IPS-NIHi7 (cell line): ENCODE results near the gene HOXD1.

Experiments
- DNase-seq: peaks from one replicate; pipeline ENCODE4 v3.0.0; 2012; ENCODE audit warnings: mixed read lengths; ENCODE audit errors: extremely low spot score

The HOXD1 gene

DNA sequence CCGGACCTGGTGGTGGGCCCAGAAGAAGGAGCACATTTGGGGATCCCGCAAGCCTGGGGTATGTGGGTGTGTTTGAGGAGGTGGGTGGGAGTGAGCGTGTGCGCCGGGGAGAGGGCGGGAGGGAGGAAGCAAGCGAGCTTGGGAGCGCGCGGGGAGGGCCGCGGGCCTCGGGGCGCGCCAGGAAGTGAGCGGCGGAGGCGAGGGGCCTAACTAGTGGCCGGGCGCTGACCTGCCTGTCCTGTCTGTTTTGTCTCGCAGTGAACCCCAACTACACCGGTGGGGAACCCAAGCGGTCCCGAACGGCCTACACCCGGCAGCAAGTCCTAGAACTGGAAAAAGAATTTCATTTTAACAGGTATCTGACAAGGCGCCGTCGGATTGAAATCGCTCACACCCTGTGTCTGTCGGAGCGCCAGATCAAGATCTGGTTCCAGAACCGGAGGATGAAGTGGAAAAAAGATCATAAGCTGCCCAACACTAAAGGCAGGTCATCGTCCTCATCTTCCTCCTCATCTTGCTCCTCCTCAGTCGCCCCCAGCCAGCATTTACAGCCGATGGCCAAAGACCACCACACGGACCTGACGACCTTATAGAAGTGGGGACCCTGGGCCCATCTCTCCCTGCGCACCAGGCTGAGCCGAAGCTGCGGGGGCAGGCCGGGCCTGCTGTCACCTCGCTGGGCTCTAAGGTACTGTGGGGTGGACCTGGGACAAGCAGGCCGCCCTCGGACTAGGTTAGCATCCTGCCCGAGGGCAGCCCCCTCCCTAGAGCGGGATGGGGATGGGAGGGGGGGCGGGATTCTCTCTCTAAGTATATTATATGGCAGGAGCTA lies 35.9 kb upstream of the HOXD1 start:
- no peak for DNase-seq

DNA sequence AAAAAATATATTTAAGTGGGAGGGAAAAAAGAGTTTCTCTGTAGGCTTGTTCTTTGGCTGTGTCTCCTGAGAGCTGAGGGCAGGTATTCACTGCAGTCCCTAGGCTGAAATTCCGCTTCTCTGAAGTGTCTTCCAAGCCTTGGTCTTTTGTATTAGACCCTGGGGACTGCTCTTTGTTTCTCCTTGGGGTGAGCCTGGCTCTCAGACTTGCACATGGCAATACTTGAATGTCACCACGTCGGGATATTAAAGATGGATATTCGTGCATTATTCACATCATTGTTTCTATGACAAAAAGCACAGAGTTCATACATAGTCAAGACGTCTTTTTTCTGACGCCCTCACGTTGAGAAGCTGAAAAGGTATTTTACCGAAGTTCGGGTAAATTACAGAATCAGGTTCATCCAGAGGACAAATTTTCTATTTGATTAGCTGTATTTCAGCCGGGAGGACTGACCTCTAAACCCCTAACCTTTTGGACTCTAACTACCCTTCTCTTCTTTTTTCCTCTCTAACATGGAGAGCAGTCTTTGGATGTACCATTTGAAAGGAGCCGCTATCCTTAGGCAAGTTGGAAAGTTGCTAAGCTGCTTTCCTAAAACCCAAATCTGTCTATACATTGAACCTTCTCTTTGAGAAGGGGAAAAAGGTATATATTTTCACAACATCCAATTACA lies 33.8 kb upstream of the HOXD1 start:
- no peak for DNase-seq

DNA sequence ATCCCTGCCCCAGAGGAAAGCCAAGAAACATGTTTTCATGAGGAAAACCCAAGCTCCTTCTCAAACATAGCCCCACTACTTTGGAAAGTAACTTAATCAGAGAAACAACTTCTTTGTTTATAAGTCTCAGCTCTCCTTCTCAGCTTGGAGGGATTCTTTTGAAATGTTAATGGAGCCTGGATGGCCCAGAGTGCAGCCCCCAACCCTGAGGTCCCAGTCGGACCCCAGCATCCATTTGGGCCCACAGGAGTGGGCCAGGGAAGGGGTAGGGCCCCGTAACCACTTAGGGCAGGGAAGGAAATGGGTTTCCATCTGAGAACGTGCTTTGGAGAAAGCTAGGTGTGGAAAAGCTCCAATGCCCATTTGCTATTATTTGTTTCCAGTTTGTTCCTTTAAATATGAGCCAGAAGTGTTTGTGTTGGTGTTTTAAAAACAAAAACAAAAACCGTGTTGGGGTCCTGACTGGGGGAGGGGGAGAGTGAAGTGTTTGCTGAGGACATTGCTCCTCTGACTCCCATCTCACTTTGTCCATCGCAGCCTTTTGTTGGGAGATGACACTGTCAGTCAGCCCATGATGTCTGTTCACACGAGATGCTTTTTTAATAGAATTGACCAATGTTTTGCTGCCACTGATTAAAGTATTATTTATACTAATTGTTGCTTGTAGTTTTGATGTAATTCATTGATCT lies 33.0 kb upstream of the HOXD1 start:
- no peak for DNase-seq

DNA sequence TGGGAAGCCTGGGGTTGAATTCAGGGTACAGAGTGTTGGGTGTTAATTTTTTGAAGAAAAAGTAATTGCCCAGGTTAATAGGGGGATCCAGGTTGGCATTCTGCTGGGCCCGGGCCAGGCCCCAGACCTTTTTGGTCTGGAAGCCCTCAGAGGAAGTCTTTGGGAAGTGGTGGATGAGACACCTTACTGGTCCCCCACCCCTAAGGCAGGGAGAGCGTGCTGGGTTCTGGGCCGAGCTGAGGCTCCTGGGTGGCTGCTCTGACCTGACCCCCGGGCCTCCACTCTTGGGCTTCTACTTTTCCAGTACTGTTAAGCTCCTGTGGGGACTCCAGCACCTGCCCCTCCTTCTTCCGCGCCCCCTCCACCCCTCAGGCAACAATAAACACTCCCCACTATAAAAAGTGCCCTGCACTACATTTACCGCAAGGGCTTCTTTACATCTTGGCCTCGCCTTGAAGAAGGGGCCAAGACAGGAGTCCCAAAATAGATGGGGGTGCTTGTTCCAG lies 32.1 kb upstream of the HOXD1 start:
- no peak for DNase-seq

DNA sequence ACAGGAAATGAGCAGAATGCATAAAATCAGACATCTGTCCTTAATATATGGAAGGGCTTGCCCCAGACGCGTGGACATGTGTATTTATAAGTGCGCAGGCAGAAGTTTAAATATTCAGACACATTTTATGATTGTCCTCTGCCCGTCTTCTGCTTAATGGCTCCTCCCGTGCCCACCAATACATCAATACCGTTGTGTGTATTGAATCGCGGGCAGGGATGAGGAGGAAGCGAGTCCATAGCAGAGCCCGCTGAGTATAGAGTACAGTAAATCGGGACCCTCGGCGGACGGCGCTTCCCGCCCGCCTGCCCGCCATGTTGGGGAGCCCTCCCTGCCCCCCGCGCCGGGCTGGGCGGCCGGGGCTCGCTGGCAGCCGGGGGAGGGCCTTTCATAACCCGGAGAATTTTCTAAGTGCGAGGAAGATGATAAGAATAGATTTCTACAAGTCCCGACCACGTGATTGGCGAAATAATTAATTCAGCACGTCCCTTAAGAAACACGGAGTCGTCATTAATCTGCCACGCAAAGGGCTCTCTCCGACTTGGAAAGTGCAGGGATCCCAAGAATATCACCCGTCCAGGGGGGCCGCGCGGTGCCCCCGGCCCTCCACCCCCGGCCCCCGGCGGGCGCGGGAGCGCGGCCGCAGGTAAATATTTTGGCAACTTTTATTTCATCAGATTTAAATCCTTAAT lies 31.5 kb upstream of the HOXD1 start, which contains the start of gene HOXD3:
Gene HOXD3 (plus strand): TSS at position 501 of the 692 bp plus-strand sequence. CDS start 11,808 bp downstream, outside the sequence.
- no peak for DNase-seq

DNA sequence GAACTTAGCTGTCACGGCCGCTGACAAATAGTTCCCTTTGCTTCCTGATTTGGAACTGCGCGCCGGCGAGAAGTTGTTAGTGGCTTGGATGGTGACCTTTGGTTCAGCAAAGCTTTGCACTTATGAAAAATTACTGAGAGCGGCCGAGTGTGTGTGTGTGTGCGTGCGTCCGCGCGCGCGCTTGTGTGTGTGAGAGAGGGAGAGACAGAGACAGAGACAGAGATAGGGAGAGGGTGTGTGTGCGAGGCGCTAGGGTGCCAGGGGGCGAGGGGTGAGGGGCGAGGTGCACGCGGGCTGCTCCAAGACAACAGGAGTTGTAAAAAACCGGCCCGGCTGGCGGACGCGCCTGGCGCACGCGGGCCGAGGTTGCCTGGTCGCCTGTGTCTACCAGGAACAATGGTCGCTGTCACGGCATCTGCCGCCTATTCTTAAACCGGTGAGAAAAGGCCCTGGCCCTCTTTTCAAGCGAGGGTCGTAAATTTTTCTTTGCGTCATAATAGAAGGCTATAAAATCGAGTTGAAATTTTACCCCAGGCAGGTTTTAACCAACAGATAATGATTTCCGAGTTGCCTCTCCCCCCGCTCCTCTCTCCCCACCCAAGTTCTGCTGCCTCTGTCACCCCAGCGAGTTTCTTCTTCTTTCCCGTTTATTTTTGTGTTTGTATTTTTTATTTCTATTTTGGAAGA lies 30.8 kb upstream of the HOXD1 start:
- DNase-seq, result no peak

DNA sequence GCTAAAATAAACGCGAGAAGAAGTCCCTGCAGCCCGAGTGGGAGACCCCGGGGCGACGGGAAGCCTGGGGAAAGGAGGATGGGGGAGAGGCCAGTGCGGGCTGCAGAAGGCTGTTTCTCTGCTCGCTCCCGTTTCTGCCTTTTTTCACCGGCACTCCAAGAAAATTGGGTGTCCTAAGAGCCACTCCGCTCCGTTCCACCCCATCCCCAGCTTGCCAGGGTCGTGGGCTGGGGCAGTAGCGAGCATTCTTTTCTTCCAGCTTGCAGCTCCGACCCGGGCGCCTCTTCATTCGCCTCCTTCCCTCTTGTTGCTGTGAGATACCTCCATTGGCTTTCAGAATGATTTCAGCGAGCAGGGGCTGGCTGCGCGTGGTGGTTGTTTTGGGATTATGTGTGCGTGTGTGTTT lies 30.3 kb upstream of the HOXD1 start:
- DNase-seq, result no peak

DNA sequence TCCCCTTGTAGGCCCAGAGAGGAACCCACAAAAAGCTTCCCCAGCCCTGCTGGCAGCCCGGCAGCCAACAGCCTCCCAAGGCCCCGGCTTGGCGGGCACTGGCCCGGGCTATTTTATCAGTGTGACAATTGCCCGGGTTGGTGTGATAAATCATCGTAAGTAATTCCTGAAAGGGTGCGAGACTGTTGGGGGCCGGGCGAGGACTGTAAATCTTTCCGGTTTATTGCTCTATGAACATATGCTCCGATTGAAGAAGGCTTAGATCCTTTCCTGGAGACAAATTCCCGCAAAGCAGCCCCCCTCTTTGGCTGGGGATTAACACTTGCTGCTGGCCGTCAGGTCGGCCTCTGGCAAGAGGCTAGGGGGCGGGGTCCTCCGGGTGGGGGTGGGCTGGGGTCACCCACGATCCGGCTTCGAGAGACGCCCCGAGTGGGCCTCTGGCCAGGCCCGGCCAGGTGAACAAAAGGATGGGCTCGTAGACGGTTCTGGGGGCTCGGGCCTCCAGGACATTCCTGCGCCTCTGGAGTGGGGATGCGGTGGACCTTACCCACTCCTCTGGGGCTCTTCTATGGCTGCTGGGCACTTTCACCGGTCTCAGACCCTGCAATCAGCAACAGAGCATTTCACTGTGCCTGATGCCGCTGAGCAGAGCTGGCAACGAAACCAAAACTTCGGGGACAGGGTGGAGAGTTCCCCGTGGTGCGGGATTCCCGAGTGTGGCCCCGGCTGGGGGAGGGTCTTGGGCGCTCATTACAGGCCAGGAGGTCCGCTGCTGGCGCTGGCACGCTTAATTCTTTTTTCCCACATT lies 29.4 kb upstream of the HOXD1 start:
- DNase-seq, result no peak

DNA sequence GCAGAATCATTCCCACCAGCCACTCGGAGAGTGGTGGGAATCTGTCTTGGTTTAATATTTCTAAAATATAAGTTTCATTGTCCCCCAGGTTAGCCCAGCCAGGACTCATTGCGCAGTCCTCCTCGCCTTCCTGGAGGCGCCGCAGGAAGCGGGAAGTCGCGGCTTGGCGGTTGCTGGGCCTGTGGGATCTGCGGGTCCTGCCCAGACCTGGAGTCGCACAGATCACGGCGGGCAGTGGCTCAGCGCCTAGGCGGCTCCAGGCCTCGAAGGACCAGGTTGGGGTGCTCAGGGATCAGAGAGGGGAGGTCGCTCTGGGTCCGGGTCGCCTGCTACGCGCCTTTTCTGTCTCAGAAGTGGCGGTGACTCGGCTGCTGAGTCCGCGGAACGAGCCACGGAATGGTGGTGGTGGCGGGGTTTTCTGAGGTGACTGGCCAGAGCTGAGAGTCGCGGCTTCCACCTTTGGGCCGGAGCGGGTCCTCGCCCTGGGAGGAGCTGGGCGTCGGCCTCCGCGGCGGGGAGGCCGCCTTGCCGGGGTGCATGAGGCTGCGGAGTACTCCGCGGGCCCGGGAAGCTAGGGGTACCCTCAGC lies 28.7 kb upstream of the HOXD1 start:
- DNase-seq, result no peak

DNA sequence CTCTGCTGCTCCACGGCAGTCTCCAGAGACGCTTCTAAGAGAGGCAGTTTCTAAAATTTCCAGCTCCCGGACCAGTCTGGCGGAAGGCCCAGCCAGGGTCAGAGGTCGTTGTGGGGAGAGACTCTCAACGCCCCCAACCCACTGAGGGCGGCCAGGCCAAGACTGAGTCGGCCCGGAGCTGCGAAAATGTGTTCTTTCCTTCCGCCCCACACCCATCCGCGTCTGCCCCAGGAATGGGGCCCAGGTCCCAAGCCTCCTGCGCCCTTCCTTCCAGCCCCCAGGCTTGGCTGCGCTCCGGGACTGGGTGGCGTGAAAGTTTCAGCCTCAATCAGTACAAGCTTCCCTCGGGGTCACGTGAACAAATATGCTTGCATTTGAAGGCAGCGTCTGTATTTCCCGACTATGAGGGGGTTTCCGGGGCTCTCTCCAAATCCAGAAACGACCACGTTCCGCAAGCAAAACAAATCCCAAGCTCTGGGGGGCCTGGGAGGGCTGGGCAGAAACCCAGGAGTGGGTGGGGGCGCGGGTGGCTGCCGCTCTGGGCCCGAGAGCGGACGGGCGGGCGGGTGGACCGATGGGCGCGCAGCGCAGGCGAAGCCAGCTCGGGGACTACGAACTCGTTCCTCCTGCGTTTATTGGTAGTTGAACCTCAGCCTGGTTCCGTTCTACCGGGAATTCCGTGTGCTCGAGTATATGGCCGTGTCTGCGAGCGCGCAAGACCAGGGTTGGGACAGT lies 28.1 kb upstream of the HOXD1 start:
- DNase-seq, result no peak

DNA sequence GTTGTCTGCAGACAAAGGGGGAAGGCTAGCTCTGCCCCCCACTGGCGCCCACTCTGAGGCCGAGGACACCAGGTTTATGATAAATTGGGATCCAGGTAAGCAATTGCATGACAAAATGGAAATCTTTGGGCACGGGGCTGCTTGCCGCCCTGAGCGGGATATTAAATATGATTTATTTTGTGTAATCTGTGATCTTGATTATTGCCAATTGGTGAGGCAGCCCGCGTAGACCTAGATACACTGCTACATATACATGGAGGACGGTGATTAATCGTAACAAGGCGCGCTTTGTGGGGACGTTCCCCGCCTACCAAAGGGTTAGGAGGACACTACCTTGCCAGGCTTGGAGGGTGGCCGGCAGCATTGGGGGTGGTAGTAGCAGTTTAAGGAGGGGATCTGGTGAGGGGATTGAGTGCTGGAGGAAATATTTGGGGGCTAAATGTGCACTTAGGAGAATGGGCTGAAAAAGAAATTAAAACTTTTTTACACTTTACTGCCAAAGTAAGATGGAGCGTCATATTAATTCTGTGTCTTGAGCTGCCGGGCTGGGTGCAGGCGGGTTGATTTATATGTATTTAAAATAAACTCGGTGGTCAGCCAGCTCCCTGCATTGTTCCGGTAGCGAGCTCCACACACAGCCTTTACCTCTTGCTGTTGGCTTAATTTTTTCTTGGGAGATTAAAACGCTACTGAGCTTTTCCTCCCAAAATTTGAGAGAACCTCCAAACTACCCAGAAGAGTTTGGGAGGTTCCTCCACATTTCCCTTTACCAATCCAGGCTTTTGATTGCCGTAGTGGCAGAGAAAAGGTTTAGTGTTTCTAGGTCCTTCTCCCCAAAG lies 27.3 kb upstream of the HOXD1 start:
- DNase-seq, result no peak

DNA sequence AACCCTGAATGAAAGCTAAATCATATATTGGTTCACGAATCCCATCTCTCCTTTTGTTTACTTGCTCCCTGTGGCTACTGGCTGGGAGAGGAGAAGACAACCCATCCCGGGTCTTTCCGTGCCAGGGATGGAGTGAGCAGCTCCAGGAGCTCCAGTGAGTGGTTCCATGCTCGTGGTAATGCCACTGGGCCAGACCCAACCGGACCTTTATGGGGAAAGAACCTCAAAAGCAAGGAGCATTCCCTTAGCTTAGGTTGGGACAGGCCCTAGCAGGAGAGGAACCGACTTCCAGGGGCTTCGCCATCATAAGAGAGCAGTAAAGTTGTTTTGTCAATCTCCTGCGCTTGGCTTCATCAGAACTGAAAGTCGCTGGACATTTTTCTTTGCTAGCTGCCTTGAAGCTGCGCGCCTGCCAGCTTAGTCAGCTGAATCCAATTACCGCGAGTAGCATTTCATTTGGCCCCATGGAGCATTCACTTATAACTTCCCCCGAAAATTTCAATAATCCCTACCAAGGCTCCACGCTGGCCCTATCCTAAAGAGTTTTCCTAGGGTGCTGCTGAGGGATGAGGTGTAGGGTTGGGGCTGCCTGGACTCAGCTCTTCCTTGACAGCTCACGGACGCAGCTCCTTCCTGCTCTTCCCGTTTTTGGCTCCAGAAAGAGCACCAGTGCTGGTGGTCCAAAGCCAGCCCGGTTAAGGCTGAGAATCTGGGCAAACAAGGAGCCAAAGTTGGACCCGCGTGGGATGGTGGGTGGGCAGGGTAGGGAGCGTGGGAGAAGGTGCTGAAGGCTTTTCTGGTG lies 26.4 kb upstream of the HOXD1 start:
- no peak for DNase-seq

DNA sequence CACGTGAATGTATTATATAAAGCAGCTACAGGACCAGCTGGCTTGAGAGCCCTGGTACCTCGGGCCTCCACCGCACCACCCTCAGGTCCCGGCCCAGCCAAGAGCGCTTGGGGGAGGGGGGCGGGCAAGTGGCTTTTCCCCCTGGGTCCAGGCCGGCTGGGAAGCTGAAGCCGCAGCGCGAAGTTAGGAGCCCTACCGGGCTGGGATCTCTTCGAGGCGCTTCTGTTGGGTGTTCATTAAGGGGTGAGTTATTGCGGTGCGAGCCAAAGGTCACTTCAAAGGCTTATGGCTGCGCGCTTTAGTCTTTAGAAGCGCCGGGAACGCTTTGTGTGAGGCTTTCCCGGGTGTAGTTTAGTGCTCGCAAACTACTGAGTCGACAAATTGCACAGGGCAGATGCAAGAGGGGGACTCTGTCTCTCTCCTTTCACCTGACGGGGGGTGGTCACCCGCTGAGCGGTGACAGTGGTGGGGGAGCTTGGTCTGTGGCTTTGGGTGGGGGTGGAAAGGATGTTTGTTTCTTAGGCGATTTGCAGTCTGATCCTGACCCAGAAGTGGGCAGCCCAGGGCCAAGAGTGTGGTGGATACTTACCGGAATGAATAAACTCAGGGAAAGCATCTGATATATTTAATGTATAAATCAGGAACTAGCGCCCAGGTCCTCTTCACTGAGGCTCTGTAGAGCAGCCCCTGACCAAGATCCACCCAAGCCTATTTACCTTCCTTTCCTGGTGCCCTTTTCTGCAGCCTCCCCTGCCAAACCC lies 25.4 kb upstream of the HOXD1 start:
- no peak for DNase-seq

DNA sequence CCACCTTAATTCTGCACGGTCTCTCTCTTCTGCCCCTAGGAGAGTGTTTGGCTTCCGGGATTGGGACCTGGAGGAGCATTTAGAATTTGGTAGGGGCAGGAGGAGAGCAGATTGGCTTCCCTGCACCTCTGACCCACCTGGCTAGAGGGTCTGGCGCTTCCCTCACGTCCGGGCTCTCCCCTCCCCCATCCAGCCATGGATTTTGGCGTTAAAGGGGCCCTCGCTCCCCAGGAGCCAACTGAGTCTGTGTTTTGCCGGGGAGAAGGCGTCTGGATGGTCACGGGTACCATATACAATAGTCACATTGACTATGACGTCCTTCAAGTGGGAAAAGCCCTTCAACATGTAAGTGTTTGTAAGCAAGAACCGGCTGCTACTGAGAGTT lies 24.8 kb upstream of the HOXD1 start:
- no peak for DNase-seq

DNA sequence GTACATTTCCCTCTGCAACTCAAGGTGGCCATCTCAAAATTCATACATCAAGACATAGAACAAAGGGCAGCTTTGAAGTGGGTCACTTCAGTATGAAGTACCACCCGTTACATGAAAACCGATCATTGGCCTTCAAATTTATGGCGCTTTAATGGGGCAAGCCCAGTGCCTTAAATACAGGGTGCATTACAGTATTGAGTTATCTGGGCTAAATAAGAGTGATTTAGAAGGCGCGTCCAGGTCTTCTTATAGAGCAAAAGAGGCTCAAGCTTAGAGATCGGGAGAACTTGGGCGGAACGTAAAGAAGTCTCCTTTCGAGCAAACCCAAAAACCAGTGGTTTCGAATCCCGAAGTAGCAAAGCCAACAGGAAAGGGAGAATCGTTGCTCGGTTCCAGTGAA lies 24.3 kb upstream of the HOXD1 start:
- DNase-seq, result no peak

DNA sequence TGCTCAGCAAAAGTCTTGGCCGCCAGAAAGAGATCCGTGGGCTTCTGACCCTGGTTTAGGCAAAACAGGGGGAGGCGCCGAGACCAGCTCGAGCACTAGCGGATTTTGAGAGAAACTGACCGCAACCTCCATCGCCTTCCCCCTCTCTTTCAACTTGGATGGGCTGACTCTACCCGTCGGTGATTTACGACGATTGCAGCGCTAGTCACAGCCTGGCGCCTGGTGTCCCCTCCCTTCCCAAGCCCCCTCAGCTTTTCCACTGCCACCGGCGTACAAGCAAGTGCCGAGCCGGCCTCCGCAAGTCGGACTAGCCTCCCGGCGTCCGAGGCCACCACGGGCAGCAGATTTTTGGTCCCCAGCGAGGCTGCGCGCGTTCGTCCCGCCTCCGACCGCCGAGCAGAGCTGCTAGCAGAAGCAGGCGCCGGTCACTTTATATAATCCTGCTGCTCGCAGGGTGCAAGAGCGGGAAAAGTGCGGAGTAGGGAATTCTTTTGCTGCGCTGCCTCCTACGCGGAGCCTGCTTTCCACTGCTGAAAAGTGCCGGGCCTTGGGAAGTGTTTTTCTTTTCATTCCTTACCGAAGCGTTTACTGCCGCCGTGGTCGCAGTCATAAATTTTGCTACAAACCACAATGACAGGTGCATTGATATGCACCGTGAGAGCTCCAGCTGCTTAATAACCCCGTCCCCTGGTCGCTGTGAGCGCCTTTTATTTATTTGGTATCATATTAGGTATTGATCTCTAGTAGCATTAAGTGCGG lies 23.7 kb upstream of the HOXD1 start:
- no peak for DNase-seq
